Stimulated activated CD4-positive, alpha-beta T cell treated with anti-CD3 and anti-CD28 coated beads, Interleukin-4, amount 100 ng/mL, for 48 hours (primary cell): ENCODE measurements around the gene CUL4B.
"Not testable (repeated sequence)": the region's sequence is repeated elsewhere in the genome, so short reads cannot be mapped to it uniquely, and the experiment has no call there.

ENCODE experiments used
- DNase-seq, 2 donors: peaks; one replicate each; pipeline ENCODE4 v3.0.0-alpha.2; 2020; ENCODE audit warnings: low read depth in 2 of 2

The CUL4B gene

GRCh38 chrX:120522820-120523219, 37.9 kb downstream of the CUL4B start:
- DNase-seq, result no peak

DNA sequence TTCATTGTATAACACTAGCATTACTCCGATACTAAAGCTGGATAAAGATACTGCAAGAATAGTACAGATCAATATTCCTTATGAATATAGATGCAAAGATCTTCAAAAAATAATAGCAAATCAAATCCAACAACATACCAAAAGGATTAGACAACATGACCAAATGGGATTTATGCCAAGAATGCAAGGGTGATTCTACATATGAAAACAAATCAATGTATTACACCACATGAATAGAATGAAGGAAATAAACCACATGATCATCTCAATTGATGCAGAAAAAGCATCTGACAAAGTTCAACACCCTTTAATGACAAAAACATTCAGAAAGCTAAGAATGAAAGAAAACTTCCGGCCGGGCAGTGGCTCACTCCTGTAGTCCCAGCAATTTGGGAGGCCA, 42.8 kb downstream of the CUL4B start:
- no peak for DNase-seq

- DNase-seq, result no peak
Measured at GRCh38 chrX:120514236-120514635, 46.5 kb downstream of the CUL4B start.

DNA sequence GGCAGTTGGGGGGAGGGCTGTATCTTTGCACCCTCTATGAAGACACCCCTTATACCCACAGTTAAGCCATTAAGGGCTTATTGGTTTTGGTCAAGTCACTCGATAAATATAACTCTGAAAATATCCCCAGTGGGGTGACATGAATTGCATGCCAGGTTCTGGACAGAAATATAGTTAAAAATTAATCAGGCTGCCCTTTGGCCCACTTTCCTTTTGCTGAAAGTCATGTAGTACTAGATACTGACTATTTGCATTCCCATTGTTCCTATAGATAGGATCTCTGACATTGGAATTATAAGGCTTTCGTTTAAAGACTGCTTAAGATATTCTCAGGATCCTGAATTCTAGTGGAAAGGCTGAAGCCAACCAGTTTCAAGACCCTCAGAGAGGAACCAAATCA, 48.1 kb downstream of the CUL4B start:
- DNase-seq, result no peak

DNA sequence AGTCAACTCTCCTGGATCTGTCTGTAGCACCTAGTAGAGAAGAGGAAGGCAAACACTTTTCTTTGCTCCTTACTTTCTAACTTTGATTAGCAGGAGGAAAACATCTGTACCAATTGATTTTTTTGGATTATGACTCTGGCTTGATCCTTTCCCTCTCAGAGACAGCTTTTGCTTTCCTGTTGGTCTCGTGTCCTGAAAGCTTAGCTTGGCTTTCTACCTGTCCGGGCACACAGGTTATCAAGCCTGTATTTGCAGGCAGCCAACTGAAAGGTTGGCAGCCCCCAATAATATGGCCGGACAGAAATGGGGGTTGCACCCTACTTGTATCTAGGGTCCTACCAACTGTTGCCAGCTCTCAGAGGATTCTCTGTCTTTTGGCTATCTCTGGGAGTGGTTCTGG, 48.5 kb downstream of the CUL4B start:
- DNase-seq, result no peak

DNA sequence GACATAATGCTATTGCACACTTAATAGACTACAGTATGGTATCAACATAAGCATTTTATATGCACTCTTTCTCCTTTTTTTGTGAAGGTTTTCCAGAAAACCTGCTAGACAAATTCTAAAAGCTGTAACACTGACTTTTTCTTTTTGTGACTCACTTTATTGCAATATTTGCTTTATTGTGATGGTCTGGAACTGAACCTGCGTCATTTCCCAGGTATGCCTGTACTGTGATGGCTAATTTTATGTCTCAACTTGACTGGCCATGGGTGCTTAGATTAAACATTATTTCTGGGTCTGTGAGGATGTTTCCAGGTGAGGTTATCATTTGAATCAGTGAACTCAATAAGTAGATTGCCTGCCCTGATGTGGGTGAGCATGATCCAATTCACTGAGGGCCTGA, 56.2 kb downstream of the CUL4B start:
- DNase-seq, result no peak

DNA sequence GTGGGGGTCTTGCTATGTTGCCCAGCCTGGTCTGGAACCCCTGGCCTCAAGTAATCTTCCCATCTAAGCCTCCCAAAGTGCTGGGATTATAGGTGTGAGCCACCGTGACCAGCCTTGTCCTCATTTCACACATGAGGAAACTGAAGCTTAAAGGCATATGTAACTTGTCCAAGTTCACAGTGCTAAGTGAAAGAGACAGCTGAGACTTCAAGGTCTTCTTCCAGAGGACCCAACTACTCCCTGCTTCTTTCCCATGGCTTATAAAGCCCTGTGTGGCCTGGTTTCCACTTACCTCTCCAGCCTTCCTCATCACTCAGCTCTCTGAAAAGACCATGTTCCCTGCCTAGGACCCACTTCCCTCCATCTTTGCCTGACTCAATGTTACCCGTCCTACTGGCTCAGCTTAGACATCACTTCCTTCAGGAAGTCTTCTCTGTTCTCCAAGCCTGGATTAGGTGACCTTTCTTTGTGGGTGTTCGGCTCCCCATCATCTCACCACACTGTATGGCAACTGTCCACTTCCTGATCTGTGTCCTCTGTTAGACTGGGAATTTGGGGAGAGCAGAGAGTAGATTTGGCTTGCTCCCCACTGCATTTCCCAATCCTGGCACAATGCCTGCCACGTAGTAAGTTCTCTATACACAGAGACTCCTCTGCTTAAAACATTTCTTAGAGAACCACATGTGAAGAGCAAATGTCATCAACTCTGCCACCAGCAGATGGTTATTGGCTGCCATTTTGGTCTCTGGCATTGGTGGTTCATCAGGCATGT, 61.3 kb downstream of the CUL4B start:
- DNase-seq, result no peak

DNA sequence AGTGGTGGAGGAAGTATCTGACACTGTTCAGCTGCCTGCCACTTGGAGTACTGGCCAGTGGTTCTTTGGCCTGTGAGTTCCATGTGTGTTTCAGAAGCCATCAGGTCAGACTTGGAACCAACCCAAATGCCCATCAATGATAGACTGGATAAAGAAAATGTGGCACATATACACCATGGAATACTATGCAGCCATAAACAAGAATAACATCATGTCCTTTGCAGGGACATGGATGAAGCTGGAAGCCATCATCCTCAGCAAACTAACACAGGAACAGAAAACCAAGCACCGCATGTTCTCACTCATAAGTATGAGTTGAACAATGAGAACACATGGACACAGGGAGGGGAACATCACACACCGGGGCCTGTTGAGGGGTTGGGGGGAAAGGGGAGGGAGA, 70.6 kb downstream of the CUL4B start:
- DNase-seq, result not testable (repeated sequence)

DNA sequence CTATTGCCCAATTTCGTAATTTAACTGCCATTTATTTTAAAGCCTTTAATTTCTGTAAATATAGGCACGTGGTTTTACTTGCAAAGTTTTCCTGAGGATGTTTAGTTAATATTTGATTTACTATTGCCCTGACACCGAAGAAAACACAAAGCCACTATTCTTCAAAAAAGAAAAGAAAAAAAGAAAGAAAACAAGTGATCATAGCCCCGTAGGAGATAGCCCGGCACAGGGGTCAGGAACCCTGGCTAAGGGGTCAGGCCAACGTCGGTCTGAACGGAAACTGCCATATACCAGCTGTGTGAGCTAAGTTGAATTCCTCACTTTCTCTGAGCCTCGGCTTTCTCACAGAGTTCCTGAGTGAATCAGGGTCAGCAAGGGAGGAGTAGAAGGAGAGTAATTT, 74.0 kb downstream of the CUL4B start:
- DNase-seq, result no peak

DNA sequence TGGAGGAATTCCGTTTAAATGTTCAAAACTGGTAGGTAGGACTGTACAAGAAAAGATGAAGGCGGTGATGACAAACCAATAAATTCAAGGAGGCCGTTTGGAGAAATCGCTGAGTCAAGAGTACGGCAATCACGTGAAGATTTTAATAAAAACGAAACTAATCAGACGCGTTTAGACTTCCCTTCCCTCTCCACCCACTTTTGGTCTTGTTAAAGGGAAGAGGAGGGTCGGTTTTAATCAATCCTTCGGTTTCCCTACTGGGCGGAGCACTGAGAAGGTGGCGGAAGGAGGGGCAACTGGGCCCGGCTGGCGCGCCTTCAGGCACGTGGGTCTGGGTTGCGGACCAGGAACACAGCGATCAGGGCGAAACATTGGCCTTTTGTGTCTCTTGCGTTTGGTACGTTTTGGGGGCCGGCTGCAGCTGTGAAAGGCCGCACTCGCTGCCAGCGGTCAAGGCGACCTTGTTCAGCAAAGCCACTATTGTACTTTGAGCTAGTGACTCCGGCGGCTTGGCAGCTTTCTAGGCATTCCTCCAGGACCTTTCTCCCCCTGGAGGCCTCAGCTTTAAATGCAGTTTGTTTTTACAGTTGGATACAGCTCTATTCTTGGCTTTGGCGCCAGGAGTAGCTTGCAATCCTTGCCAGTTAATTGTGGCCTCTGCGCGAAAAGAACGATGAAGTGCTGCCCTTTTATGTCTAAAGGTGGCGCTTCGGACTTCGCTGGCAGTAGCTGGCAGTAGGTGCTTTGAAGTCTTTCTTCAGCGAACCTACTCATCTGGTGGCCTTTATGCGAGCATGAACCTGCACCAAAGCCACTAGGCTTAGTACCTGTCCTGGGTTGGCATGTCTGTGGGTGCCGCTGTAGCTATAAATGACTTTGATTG, 74.9 kb downstream of the CUL4B start:
- peak; percentile 16 to 42 for DNase-seq

- no peak for DNase-seq
Measured at GRCh38 chrX:120485315-120485637, 75.5 kb downstream of the CUL4B start.

DNA sequence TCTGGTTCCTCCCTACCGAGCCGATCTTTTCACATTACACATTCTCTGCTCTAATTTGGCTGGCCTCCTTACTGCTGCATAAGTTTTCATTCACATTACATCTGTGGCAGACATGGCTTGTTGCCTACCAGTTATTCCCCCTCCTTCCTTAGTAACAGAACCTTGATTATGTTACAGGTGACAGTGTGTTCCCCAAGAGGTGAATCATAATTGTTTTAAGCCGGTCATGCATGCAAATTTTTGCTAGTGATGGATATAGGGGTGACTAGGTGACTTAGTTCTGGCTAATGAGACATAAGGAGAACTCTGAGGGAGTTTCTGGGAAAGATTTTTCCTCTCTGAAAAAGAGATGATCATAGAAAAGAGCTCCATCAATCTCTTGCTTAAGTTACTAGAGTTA, 83.3 kb downstream of the CUL4B start:
- DNase-seq, result no peak

DNA sequence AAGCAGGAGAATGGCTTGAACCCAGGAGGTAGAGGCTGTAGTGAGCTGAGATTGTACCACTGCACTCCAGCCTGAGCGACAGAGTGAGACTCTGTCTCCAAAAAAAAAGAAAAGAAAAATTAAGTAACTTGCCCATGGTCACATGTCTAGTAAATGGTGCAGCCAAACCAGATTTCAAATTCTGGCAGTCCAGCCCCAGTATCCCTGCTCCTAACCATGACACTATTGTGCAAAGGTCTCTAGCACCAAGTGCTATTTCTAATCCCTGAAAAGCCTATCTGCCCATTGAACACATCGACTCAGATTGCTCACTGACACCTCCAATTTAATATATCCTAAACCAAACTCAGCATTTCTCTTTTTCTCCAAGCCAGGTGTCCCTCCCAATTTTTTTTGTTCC, 84.0 kb downstream of the CUL4B start:
- no peak for DNase-seq

- DNase-seq, result not testable (repeated sequence)
Measured at GRCh38 chrX:120475447-120475846, 85.3 kb downstream of the CUL4B start.
